Stimulated activated CD8-positive, alpha-beta memory T cell treated with anti-CD3 and anti-CD28 coated beads, Interleukin-12 subunit alpha, Interleukin-12 subunit beta, amount 100 ng/mL, for 4 hours (primary cell): Measurements from ENCODE around the gene MRPL30.
"Not testable (repeated sequence)": the region's sequence is repeated elsewhere in the genome, so short reads cannot be mapped to it uniquely, and the experiment has no call there.

Experiments
- DNase-seq: peaks from one replicate; pipeline ENCODE4 v3.0.0-alpha.2; 2020; ENCODE audit warnings: low read depth

MRPL30 gene

GRCh38 chr2:99184811-99185210 lies 3.8 kb downstream of the MRPL30 start:
- DNase-seq: no peak

- DNase-seq: no peak
These were observed 6.0 kb downstream of the MRPL30 start for GRCh38 chr2:99187011-99187410.

- no peak for DNase-seq
These were observed 7.4 kb downstream of the MRPL30 start for GRCh38 chr2:99188357-99188756.

- no peak for DNase-seq
These were observed 9.6 kb downstream of the MRPL30 start for GRCh38 chr2:99190548-99190947.

GRCh38 chr2:99192364-99192763 lies 11.4 kb downstream of the MRPL30 start:
- DNase-seq: not testable (repeated sequence)

- DNase-seq: no peak
These were observed 17.3 kb downstream of the MRPL30 start for GRCh38 chr2:99198103-99198841.

GRCh38 chr2:99200076-99200800 lies 19.3 kb downstream of the MRPL30 start:
- DNase-seq: no peak

- no peak for DNase-seq
These were observed 21.1 kb downstream of the MRPL30 start for GRCh38 chr2:99201959-99202678.

GRCh38 chr2:99205491-99205890 lies 24.5 kb downstream of the MRPL30 start:
- no peak for DNase-seq

GRCh38 chr2:99216096-99216495 lies 35.1 kb downstream of the MRPL30 start:
- DNase-seq: no peak

- DNase-seq: no peak
These were observed 37.0 kb downstream of the MRPL30 start for GRCh38 chr2:99217929-99218501.

- not testable (repeated sequence) for DNase-seq
These were observed 52.2 kb downstream of the MRPL30 start for GRCh38 chr2:99233177-99233576.

GRCh38 chr2:99238599-99238998 lies 57.6 kb downstream of the MRPL30 start:
- DNase-seq: no peak

GRCh38 chr2:99240431-99240830 lies 59.4 kb downstream of the MRPL30 start:
- DNase-seq: no peak

GRCh38 chr2:99242151-99242550 lies 61.2 kb downstream of the MRPL30 start:
- DNase-seq: no peak
